GM23338 (cell line): ENCODE measurements around the gene CXCL12. TPM values are rescaled to one million over a fixed set of nuclear protein-coding genes. Genes with fewer than 3 reads are reported as not detected.

Experiments
- ATAC-seq: fragments of 200-7000 bp; cut with Tn5 transposase; 3 replicates; pipeline ENCODE4 v1.9.1; 2020
- DNase-seq: peaks from one replicate; pipeline ENCODE4 v3.0.0-alpha.2; 2015; ENCODE audit warnings: low spot score
- H2AFZ ChIP-seq: fragments of 200-600 bp; sonication (generic); 2 replicates; pipeline ENCODE4 v1.8.0; 2016; ENCODE audit warnings: antibody characterized with exemption, mild to moderate bottlenecking, moderate library complexity
- H3F3A ChIP-seq: fragments of 200-600 bp; sonication (generic); replicated peaks from 2 replicates; pipeline ENCODE4 v1.8.0; 2017; ENCODE audit warnings: antibody characterized with exemption, mixed run types, low read depth
- H3K27ac ChIP-seq: fragments of 200-600 bp; sonication (generic); 2 replicates; pipeline ENCODE4 v1.6.1; 2016; ENCODE audit warnings: low read depth
- H3K27me3 ChIP-seq: fragments of 200-600 bp; sonication (generic); 2 replicates; pipeline ENCODE4 v1.8.0; 2016; ENCODE audit warnings: mild to moderate bottlenecking, mixed run types, moderate library complexity; ENCODE audit not compliant: insufficient read depth
- H3K36me3 ChIP-seq: fragments of 200-600 bp; sonication (generic); 2 replicates; pipeline ENCODE4 v1.8.0; 2016; ENCODE audit warnings: mild to moderate bottlenecking; ENCODE audit not compliant: insufficient read depth
- H3K4me1 ChIP-seq: fragments of 200-600 bp; sonication (generic); 2 replicates; pipeline ENCODE4 v1.8.0; 2016; ENCODE audit warnings: mild to moderate bottlenecking, moderate library complexity; ENCODE audit not compliant: insufficient read depth
- H3K4me2 ChIP-seq: fragments of 200-600 bp; sonication (generic); 2 replicates; pipeline ENCODE4 v1.7.1; 2017; ENCODE audit warnings: mixed run types
- H3K4me3 ChIP-seq: fragments of 200-600 bp; sonication (generic); 2 replicates; pipeline ENCODE4 v1.6.1; 2016; ENCODE audit warnings: mixed run types
- H3K79me2 ChIP-seq: fragments of 200-600 bp; sonication (generic); replicated peaks from 2 replicates; pipeline ENCODE4 v1.8.0; 2017; ENCODE audit warnings: mild to moderate bottlenecking; ENCODE audit not compliant: insufficient read depth
- H3K9me2 ChIP-seq: fragments of 200-600 bp; sonication (generic); 2 replicates; pipeline ENCODE4 v1.8.0; 2017; ENCODE audit not compliant: insufficient read depth
- H4K20me1 ChIP-seq: fragments of 200-600 bp; sonication (generic); replicated peaks from 2 replicates; pipeline ENCODE4 v1.8.0; 2017; ENCODE audit warnings: mild to moderate bottlenecking; ENCODE audit not compliant: insufficient read depth
- H3K27ac Mint-ChIP-seq: 2 replicates; pipeline ENCODE4 v1.8.0; 2020; ENCODE audit warnings: inconsistent platforms, mild to moderate bottlenecking, moderate library complexity, mixed read lengths
- H3K27me3 Mint-ChIP-seq: 3 replicates; pipeline ENCODE4 v1.8.0; 2022; ENCODE audit warnings: low read depth, mild to moderate bottlenecking, moderate library complexity, mixed read lengths, inconsistent platforms; ENCODE audit not compliant: insufficient read depth, poor library complexity
- H3K36me3 Mint-ChIP-seq: 3 replicates; pipeline ENCODE4 v1.8.0; 2021; ENCODE audit warnings: low read depth, mild to moderate bottlenecking, inconsistent platforms, moderate library complexity, mixed read lengths
- H3K4me1 Mint-ChIP-seq: 3 replicates; pipeline ENCODE4 v1.8.0; 2020; ENCODE audit warnings: mild to moderate bottlenecking, inconsistent platforms, mixed read lengths
- H3K4me3 Mint-ChIP-seq: 3 replicates; pipeline ENCODE4 v1.8.0; 2021; ENCODE audit warnings: moderate library complexity, mild to moderate bottlenecking, inconsistent platforms, mixed read lengths
- H3K9me3 Mint-ChIP-seq: 3 replicates; pipeline ENCODE4 v1.8.0; 2020; ENCODE audit warnings: moderate library complexity, mild to moderate bottlenecking, inconsistent platforms, mixed read lengths
- EZH2 ChIP-seq: fragments of 200-600 bp; sonication (generic); IDR thresholded peaks from one replicate; pipeline ENCODE4 v1.8.0; 2017; ENCODE audit warnings: antibody characterized with exemption, mild to moderate bottlenecking, low read depth; ENCODE audit not compliant: unreplicated experiment
- NANOG ChIP-seq: IDR thresholded peaks from 2 replicates; pipeline ENCODE4 v1.6.1; 2016; ENCODE audit warnings: antibody characterized with exemption, borderline replicate concordance
- POLR2AphosphoS5 ChIP-seq: IDR thresholded peaks from 2 replicates; pipeline ENCODE4 v1.6.1; 2016; ENCODE audit warnings: antibody characterized with exemption, low read depth
- STAT1 ChIP-seq: IDR thresholded peaks from one replicate; pipeline ENCODE4 v1.6.1; 2016; ENCODE audit warnings: antibody characterized with exemption; ENCODE audit not compliant: unreplicated experiment
- ZNF331 ChIP-seq: fragments of 250-450 bp; sonication (Bioruptor Pico); IDR thresholded peaks from 2 replicates; pipeline ENCODE4 v1.5.0; 2020; ENCODE audit warnings: low read depth, mild to moderate bottlenecking, moderate library complexity
- polyA plus RNA-seq: library from polyadenylated mRNA; unstranded; fragments of >200 nt; fragmentation: Nextera tagmentation; extraction: Ambion mirVana; gene quantifications from 2 replicates; pipeline ENCODE4 v1.2.1, GENCODE V29; 2016
- total RNA-seq: library from RNA; depleted of rRNA; stranded (reverse); fragments of >200 nt; shearing (Covaris generic); gene quantifications from 2 replicates; pipeline ENCODE4 v1.2.3, GENCODE V29; 2014
- TF ChIP-seq, protein P1 (sequence below), 2 experiments: fragments of 200-600 bp in 1 of 2; sonication (generic) in 1 of 2; conservative IDR thresholded peaks; 2 replicates each; pipeline versions ENCODE4 v1.5.1 to v1.6.1; 2016 to 2017; ENCODE audit warnings: antibody characterized with exemption in 2 of 2, low read depth in 2 of 2, mild to moderate bottlenecking in 2 of 2, moderate library complexity in 1 of 2
- TF ChIP-seq, protein P2 (sequence below): IDR thresholded peaks from one replicate; pipeline ENCODE4 v1.6.1; 2018; ENCODE audit warnings: antibody characterized with exemption; ENCODE audit not compliant: unreplicated experiment

Gene CXCL12
- total and polyA plus RNA-seq, 2 experiments from 2014 or later = 53.8 to 58.5 TPM

DNA sequence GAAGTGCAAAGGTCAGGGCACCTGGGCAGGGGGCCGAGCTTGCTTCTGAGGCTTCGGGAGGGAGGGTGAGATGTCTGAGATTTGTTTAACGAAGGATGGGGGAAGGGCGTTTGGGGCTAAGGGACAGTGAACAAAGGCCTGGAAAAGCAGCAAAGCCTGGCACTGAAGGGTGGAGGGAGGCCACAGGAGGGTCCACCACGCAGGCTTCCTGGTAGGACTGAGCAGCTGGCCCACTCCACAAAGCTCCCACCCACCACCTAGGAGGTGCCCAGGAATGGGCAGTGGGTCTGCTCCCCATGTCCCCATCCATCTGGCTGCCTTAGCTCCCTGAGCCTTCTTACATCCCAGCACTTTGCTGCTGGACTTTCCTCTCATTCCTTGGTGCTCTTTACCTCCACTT lies 39.4 kb upstream of the CXCL12 start:
- H3K27me3 ChIP-seq = no peaks in the 10 kb centered on the region
- H3K4me1 Mint-ChIP-seq = no peaks in the 10 kb centered on the region
- no peaks in the 10 kb centered on the region for H4K20me1 ChIP-seq
- H3K4me3 ChIP-seq = no peak overlapping the region
- TF ChIP-seq EZH2 (no peak), STAT1 (no peak)
- TF ChIP-seq, protein P1, sequence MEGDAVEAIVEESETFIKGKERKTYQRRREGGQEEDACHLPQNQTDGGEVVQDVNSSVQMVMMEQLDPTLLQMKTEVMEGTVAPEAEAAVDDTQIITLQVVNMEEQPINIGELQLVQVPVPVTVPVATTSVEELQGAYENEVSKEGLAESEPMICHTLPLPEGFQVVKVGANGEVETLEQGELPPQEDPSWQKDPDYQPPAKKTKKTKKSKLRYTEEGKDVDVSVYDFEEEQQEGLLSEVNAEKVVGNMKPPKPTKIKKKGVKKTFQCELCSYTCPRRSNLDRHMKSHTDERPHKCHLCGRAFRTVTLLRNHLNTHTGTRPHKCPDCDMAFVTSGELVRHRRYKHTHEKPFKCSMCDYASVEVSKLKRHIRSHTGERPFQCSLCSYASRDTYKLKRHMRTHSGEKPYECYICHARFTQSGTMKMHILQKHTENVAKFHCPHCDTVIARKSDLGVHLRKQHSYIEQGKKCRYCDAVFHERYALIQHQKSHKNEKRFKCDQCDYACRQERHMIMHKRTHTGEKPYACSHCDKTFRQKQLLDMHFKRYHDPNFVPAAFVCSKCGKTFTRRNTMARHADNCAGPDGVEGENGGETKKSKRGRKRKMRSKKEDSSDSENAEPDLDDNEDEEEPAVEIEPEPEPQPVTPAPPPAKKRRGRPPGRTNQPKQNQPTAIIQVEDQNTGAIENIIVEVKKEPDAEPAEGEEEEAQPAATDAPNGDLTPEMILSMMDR (conservative IDR thresholded peaks at IDR 0.05; ENCODE audit: low read depth in 2 of 2) = no peak
- H3K79me2 ChIP-seq = no peaks in the 10 kb centered on the region
- no peaks in the 10 kb centered on the region for H3K4me1 ChIP-seq
- H3K4me3 Mint-ChIP-seq = no peak overlapping the region
- H3K4me2 ChIP-seq = no peak overlapping the region
- ATAC-seq = no peak
- no peaks in the 10 kb centered on the region; the same call in 1 of the 2 replicates for H3K9me2 ChIP-seq
- no peaks in the 10 kb centered on the region for H3K36me3 Mint-ChIP-seq
- peaks cover under 1% of the 10 kb centered on the region for H3K27me3 Mint-ChIP-seq
- no peaks in the 10 kb centered on the region for H3K36me3 ChIP-seq
- no peak overlapping the region for H2AFZ ChIP-seq
- no peak overlapping the region for H3K27ac ChIP-seq
- H3K9me3 Mint-ChIP-seq = peaks cover 10% of the 10 kb centered on the region
- no peak overlapping the region for H3K27ac Mint-ChIP-seq
- DNase-seq = no peak
- no peaks in the 10 kb centered on the region for H3F3A ChIP-seq

DNA sequence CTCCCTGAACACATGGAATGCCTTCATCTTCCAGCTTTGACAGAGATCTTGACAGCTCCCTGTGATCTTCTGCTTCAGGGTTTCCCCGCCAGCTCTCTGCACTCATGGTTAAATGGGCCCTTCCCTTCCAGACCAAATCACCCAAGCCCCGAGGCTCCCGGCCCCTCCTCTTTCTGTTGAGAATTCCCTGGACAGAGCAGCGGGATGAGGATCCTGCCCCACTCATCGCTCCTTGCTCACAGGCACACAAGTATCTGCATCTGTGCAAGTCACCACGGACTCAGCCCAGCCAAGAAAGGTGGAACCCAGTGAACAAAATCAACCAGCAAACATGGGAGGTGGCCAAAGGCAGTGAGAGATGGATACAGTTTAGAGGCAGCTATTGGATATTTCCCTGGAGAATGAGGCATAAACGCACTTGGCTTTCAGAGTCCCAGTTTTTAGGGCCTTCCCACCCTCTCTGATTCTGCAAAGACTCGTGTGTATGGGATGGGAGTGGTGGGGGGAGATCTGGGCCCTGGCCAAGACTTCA lies 37.7 kb upstream of the CXCL12 start:
- no peak overlapping the region for H3K27ac Mint-ChIP-seq
- no peak overlapping the region for H3K4me3 ChIP-seq
- no peak for ATAC-seq
- no peaks in the 10 kb centered on the region; the same call in 2 of the 3 replicates for H3K36me3 Mint-ChIP-seq
- no peaks in the 10 kb centered on the region for H4K20me1 ChIP-seq
- H3K4me1 ChIP-seq = no peaks in the 10 kb centered on the region
- DNase-seq = no peak
- no peak overlapping the region for H3K4me2 ChIP-seq
- H3F3A ChIP-seq = no peaks in the 10 kb centered on the region
- H3K27me3 ChIP-seq = no peaks in the 10 kb centered on the region
- H2AFZ ChIP-seq = no peak overlapping the region
- H3K36me3 ChIP-seq = no peaks in the 10 kb centered on the region
- H3K9me3 Mint-ChIP-seq = peaks cover 1% of the 10 kb centered on the region; the same call in 2 of the 3 replicates
- H3K4me1 Mint-ChIP-seq = no peaks in the 10 kb centered on the region
- no peaks in the 10 kb centered on the region; the same call in 1 of the 2 replicates for H3K9me2 ChIP-seq
- peaks cover 6% of the 10 kb centered on the region for H3K27me3 Mint-ChIP-seq
- H3K79me2 ChIP-seq = no peaks in the 10 kb centered on the region
- no peak overlapping the region for H3K4me3 Mint-ChIP-seq
- H3K27ac ChIP-seq = no peak overlapping the region
- TF ChIP-seq NANOG (no peak), ZNF331 (no peak), EZH2 (no peak), POLR2AphosphoS5 (no peak)
- TF ChIP-seq, protein P2, sequence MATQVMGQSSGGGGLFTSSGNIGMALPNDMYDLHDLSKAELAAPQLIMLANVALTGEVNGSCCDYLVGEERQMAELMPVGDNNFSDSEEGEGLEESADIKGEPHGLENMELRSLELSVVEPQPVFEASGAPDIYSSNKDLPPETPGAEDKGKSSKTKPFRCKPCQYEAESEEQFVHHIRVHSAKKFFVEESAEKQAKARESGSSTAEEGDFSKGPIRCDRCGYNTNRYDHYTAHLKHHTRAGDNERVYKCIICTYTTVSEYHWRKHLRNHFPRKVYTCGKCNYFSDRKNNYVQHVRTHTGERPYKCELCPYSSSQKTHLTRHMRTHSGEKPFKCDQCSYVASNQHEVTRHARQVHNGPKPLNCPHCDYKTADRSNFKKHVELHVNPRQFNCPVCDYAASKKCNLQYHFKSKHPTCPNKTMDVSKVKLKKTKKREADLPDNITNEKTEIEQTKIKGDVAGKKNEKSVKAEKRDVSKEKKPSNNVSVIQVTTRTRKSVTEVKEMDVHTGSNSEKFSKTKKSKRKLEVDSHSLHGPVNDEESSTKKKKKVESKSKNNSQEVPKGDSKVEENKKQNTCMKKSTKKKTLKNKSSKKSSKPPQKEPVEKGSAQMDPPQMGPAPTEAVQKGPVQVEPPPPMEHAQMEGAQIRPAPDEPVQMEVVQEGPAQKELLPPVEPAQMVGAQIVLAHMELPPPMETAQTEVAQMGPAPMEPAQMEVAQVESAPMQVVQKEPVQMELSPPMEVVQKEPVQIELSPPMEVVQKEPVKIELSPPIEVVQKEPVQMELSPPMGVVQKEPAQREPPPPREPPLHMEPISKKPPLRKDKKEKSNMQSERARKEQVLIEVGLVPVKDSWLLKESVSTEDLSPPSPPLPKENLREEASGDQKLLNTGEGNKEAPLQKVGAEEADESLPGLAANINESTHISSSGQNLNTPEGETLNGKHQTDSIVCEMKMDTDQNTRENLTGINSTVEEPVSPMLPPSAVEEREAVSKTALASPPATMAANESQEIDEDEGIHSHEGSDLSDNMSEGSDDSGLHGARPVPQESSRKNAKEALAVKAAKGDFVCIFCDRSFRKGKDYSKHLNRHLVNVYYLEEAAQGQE = no peak
- TF ChIP-seq, protein P1 (conservative IDR thresholded peaks at IDR 0.05; ENCODE audit: low read depth in 2 of 2) = no peak
